Natural killer cell (primary cell): ENCODE measurements around the gene DYNLT2B. TPM values are rescaled to one million over a fixed set of nuclear protein-coding genes. Genes with fewer than 3 reads are reported as not detected.

ENCODE experiments used
- ATAC-seq, 3 donors: fragments of 150-1000 bp in 2 of 3; fragments of 200-7000 bp in 1 of 3; cut with Tn5 transposase; 1 replicate in 1 of 3; 2 replicates in 2 of 3; pipeline ENCODE4 v1.10.0; 2021; ENCODE audit warnings: mild to moderate bottlenecking in 2 of 3, moderate library complexity in 2 of 3
- DNase-seq, 2 donors: peaks; one replicate each; pipeline versions ENCODE4 v3.0.0 to v3.0.0-alpha.2; 2013 to 2021; ENCODE audit warnings: mixed read lengths in 1 of 2
- H3K27ac ChIP-seq: one replicate; pipeline ENCODE4 v1.5.1; 2013; ENCODE audit warnings: mild to moderate bottlenecking, low read length
- H3K27me3 ChIP-seq: one replicate; pipeline ENCODE4 v1.6.1; 2013; ENCODE audit warnings: low read length; ENCODE audit not compliant: control insufficient read depth, insufficient read depth
- H3K36me3 ChIP-seq: one replicate; pipeline ENCODE4 v1.6.1; 2013; ENCODE audit warnings: low read length; ENCODE audit not compliant: control insufficient read depth, insufficient read depth
- H3K4me1 ChIP-seq: one replicate; pipeline ENCODE4 v1.6.1; 2013; ENCODE audit warnings: low read length; ENCODE audit not compliant: control insufficient read depth, insufficient read depth
- H3K4me3 ChIP-seq: one replicate; pipeline ENCODE4 v1.5.1; 2013; ENCODE audit warnings: low read length
- H3K9me3 ChIP-seq: one replicate; pipeline ENCODE4 v1.6.1; 2013; ENCODE audit warnings: low read length; ENCODE audit not compliant: control insufficient read depth, insufficient read depth
- H3K27ac Mint-ChIP-seq, 2 donors: one replicate each; pipeline ENCODE4 v1.8.0; 2022; ENCODE audit warnings: mild to moderate bottlenecking in 2 of 2, mixed read lengths in 2 of 2, moderate library complexity in 1 of 2
- H3K27me3 Mint-ChIP-seq, 2 donors: one replicate each; pipeline ENCODE4 v1.8.0; 2022; ENCODE audit warnings: low read depth in 2 of 2, mixed read lengths in 2 of 2
- H3K36me3 Mint-ChIP-seq: one replicate; pipeline ENCODE4 v1.8.0; 2022; ENCODE audit warnings: mixed read lengths
- H3K4me1 Mint-ChIP-seq, 2 donors: one replicate each; pipeline ENCODE4 v1.8.0; 2022; ENCODE audit warnings: mixed read lengths in 2 of 2
- H3K4me3 Mint-ChIP-seq: one replicate; pipeline ENCODE4 v1.8.0; 2022; ENCODE audit warnings: mild to moderate bottlenecking, moderate library complexity, mixed read lengths
- H3K9me3 Mint-ChIP-seq, 2 donors: one replicate each; pipeline ENCODE4 v1.8.0; 2022; ENCODE audit warnings: mixed read lengths in 2 of 2
- WGBS: methylation state at CpG from one replicate; pipeline ENCODE4 v1.1.7; 2013; ENCODE audit warnings: missing lambda C conversion rate; ENCODE audit not compliant: insufficient coverage; 5-methylcytosine and 5-hydroxymethylcytosine counted together
- intact Hi-C: fragments of 100-400 bp; cut with micrococcal nuclease; formaldehyde crosslinking; loops from one replicate; pipeline ENCODE4 v1.14.2; 2022
- total RNA-seq, 4 donors: library from RNA; stranded (reverse); fragments of 120-200 nt in 1 of 4; gene quantifications; one replicate each; pipeline versions ENCODE4 v1.2.3 to v1.2.4, GENCODE V29; 2013 to 2022
- TF ChIP-seq, protein P1 (sequence below): fragments of 200-600 bp; IDR thresholded peaks from one replicate; pipeline ENCODE4 v1.8.0; 2022; ENCODE audit warnings: antibody characterized with exemption

The DYNLT2B gene
- total RNA-seq, 3 donors from 2014 or later (not counting 1 experiment from before 2014, with no cell fraction given): 3.6 to 7.3 (median 5.4) TPM

DNA sequence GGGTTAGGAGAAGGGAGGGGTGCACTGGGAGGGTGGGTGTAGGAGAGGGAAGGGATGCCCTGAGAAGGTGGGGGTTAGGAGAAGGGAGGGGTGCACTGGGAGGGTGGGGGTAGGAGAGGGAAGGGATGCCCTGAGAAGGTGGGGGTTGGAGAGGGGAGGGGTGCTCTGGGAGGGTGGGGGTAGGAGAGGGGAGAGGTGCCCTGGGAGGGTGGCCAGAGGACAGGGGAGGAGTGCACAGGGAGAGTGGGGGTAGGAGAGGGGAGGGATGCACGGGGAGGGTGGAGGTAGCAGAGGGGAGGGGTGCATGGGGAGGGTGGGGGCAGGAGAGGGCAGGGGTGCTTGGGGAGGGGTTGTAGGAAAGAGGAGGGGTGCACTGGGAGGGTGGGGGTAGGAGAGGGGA is 16.9 kb upstream of the DYNLT2B start:
- Mint-ChIP-seq H3K4me3 (no peak overlapping the region), H3K36me3 (no peaks in the 10 kb centered on the region), H3K27me3 (peaks cover 0 to 2% of the 10 kb centered on the region in 2 donors), H3K4me1 (peaks cover 6 to 7% of the 10 kb centered on the region in 2 donors), H3K9me3 (no peaks in the 10 kb centered on the region), H3K27ac (no peak overlapping the region)
- Histone ChIP-seq H3K9me3 (no peaks in the 10 kb centered on the region), H3K27ac (no peak overlapping the region), H3K4me3 (no peak overlapping the region), H3K36me3 (no peaks in the 10 kb centered on the region), H3K4me1 (peaks cover 9% of the 10 kb centered on the region), H3K27me3 (no peaks in the 10 kb centered on the region)
- intact Hi-C loops: no loop called here
- WGBS: 79% methylated on average over 1 of the region's 1 CpG
- TF ChIP-seq, protein P1, sequence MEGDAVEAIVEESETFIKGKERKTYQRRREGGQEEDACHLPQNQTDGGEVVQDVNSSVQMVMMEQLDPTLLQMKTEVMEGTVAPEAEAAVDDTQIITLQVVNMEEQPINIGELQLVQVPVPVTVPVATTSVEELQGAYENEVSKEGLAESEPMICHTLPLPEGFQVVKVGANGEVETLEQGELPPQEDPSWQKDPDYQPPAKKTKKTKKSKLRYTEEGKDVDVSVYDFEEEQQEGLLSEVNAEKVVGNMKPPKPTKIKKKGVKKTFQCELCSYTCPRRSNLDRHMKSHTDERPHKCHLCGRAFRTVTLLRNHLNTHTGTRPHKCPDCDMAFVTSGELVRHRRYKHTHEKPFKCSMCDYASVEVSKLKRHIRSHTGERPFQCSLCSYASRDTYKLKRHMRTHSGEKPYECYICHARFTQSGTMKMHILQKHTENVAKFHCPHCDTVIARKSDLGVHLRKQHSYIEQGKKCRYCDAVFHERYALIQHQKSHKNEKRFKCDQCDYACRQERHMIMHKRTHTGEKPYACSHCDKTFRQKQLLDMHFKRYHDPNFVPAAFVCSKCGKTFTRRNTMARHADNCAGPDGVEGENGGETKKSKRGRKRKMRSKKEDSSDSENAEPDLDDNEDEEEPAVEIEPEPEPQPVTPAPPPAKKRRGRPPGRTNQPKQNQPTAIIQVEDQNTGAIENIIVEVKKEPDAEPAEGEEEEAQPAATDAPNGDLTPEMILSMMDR: no peak
- no peak for DNase-seq
- no peak for ATAC-seq

DNA sequence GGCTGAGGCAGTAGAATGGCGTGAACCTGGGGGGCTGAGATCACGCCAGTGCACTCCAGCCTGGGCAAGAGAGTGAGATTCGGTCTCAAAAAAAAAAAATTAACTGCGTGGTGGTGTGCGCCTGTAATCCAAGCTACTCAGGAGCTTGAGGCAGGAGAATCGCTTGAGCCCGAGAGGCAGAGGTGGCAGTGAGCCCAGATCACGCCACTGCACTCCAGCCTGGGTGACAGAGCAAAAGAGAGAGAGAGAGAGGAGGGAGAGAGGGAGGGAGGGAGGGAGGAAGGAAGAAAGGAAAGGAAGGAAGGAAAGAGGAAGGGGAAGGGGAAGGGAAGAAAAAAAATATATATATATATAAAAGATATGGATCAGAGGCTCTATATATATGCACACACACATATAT is 14.1 kb upstream of the DYNLT2B start:
- Histone ChIP-seq H3K9me3 (no peaks in the 10 kb centered on the region), H3K4me1 (no peaks in the 10 kb centered on the region), H3K27ac (no peak overlapping the region), H3K36me3 (no peaks in the 10 kb centered on the region), H3K4me3 (no peak overlapping the region), H3K27me3 (no peaks in the 10 kb centered on the region)
- TF ChIP-seq, protein P1: no peak
- no peaks in the 10 kb centered on the region for H3K9me3 Mint-ChIP-seq
- peaks cover 0 to 2% of the 10 kb centered on the region in 2 donors for H3K4me1 Mint-ChIP-seq
- intact Hi-C loops: no loop called here
- 95% methylated on average over 8 of the region's 8 CpGs for WGBS
- H3K36me3 Mint-ChIP-seq: no peaks in the 10 kb centered on the region
- no peak overlapping the region for H3K27ac Mint-ChIP-seq
- ATAC-seq (no peak), DNase-seq (no peak)
- no peak overlapping the region for H3K4me3 Mint-ChIP-seq
- no peaks in the 10 kb centered on the region for H3K27me3 Mint-ChIP-seq

DNA sequence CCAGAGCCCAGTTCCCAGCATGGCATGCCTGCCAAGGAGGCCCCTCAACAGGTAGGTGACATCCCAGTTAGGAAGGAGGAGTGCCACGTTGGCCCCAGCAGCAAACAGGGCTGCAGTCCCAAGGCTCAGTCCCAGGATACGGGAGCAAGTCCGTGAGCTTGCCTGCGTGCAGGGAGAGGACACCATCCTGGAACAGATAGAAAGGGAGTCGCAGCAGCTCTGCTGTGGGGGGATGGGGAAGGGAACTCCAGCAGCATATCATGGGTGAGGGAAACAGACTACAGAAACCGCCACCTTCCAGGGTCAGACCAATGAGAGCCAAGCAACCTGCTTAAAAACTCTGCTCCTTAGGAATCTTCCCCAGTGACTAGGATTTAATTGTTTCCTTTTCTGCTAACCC is 9.4 kb upstream of the DYNLT2B start:
- H3K4me3 Mint-ChIP-seq: no peak overlapping the region
- intact Hi-C loops: no loop called here
- H3K36me3 Mint-ChIP-seq: no peaks in the 10 kb centered on the region
- H3K9me3 Mint-ChIP-seq: no peaks in the 10 kb centered on the region
- H3K27ac ChIP-seq: no peak overlapping the region
- WGBS: 75% methylated on average over 6 of the region's 6 CpGs
- peaks cover 0 to 9% of the 10 kb centered on the region in 2 donors for H3K4me1 Mint-ChIP-seq
- H3K4me3 ChIP-seq: no peak overlapping the region
- H3K27me3 Mint-ChIP-seq: no peaks in the 10 kb centered on the region
- H3K9me3 ChIP-seq: no peaks in the 10 kb centered on the region
- H3K27me3 ChIP-seq: no peaks in the 10 kb centered on the region
- TF ChIP-seq, protein P1: no peak
- no peaks in the 10 kb centered on the region for H3K4me1 ChIP-seq
- peak overlapping the region; percentile 29 to 79 for H3K27ac Mint-ChIP-seq
- ATAC-seq (peak in 1 of 3 donors; percentile 17), DNase-seq (no peak)
- no peaks in the 10 kb centered on the region for H3K36me3 ChIP-seq

DNA sequence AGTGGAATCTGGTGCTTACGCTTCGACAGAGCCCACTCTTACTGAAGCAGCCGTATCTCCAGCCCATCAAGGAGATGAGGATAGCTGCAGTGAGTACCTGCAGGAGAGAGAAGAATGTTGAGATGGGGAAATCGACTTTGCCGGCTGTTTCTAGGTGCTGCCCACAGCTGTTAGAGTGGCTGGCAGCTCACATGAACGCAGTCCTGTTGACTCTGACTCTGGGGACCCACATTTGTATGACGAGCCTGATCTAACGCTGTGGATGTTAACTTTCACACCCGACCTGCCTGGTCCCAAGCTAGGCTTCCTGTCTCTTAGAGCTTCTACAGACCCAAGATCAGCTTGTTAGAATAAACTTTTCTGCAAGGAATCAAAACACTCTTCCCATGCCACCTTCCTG is 8.9 kb upstream of the DYNLT2B start:
- H3K4me1 ChIP-seq: no peaks in the 10 kb centered on the region
- ATAC-seq (peak; percentile 72 to 93 (median 92)), DNase-seq (no peak)
- H3K27ac Mint-ChIP-seq: peak overlapping the region; percentile 29 to 79
- H3K9me3 Mint-ChIP-seq: no peaks in the 10 kb centered on the region
- H3K36me3 Mint-ChIP-seq: no peaks in the 10 kb centered on the region
- no peaks in the 10 kb centered on the region for H3K27me3 Mint-ChIP-seq
- H3K27me3 ChIP-seq: no peaks in the 10 kb centered on the region
- no peaks in the 10 kb centered on the region for H3K9me3 ChIP-seq
- no peak overlapping the region for H3K4me3 Mint-ChIP-seq
- peaks cover 0 to 9% of the 10 kb centered on the region in 2 donors for H3K4me1 Mint-ChIP-seq
- intact Hi-C loops: no loop called here
- TF ChIP-seq, protein P1: no peak
- no peak overlapping the region for H3K4me3 ChIP-seq
- H3K36me3 ChIP-seq: no peaks in the 10 kb centered on the region
- H3K27ac ChIP-seq: peak overlapping the region; percentile 11
- WGBS: 73% methylated on average over 9 of the region's 9 CpGs
